GM19397 (cell line): ENCODE measurements around the gene POU2F3.
"Not testable (repeated sequence)": the region's sequence is repeated elsewhere in the genome, so short reads cannot be mapped to it uniquely, and the experiment has no call there.

Experiments
- ATAC-seq: cut with Tn5 transposase; IDR thresholded peaks from one replicate; pipeline ENCODE4 v1.9.1; 2021; ENCODE audit warnings: mild to moderate bottlenecking, moderate library complexity; ENCODE audit not compliant: unreplicated experiment

Gene POU2F3

DNA sequence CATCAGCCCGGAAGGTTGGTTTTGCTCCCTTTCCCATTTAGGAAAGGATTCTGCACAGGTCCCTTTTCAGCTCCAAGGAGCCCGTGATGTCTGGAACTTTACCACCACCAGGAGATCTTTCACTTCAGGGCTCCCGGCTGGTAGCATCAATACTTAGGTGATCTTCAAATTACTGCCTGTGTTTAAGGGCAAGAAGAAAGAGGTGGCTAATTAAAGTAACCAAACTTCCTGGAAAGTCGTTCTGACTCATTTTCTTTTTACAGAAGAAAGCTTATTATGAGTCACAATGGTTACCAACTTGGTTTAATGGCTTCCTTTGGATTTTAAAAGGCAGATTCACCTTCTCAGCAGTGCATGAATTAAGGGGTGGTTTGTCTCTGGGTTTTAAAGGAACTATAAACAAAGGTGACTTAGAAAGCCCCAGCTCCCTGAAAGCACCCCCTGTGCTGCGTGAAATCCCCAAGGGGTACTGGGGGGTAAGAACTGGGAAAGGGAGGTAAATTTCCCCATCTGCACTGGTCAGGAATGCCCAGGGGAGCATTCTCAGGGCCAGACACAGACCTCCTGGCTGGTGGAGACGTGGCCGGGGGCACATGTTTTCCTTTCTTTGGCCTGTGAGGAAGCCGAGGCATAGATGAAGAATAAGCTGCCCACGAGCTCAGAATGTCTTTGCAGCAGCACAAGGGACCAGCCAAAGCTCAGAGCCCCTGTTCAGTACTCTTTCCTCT, 8.8 kb downstream of the POU2F3 start:
- no peak for ATAC-seq

DNA sequence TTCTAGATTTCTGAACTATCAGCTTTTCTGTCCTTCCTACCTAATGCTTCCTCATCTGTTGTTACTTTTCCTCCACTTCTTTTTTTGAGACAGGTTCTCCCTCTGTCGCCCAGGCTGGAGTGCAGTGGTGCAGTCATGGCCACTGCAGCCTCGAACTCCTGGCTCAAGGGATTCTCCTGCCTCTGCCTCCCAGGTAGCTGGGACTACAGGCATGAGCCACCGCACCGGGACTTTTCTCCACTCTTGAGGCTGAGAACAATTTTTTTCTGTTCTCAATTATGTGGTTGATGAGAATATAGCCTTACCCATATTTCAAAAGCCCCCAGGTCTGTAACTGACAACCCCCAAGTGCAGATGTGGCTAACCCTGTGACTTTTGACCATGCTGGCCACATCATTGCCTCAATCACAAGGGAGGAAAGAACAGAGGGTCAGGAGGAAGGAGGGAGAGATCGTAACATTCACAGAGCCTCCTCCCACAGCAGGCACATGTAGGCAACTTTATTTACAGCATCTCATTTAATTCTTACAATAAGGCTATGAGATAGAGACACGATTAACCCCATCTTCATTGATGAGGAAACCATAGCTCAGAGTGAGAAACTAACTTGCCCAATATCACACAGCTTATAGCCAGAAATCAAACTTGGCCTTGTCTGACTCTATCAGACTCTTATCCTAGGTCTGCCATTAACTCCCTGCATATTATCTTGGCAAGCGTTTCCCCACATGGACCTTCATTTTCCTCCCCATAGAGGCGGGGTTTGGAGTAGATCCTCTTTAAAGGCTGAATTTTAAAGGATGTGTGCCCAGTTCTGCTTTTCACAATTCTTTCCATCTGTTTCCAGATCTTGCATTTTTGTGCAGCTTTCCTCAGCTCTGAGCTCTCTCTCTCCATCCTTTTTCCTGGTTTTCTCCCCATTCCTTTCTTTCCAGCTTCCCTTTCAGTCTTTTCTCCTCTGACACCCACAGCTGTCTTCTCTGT, 9.6 kb downstream of the POU2F3 start:
- no peak for ATAC-seq

- ATAC-seq, result not testable (repeated sequence)
These were observed 13.4 kb downstream of the POU2F3 start for GRCh38 chr11:120253377-120253776.

- peak; percentile 63 for ATAC-seq
These were observed 15.0 kb downstream of the POU2F3 start for GRCh38 chr11:120254788-120255518.

- ATAC-seq, result no peak
These were observed 15.6 kb downstream of the POU2F3 start for GRCh38 chr11:120255519-120255866.

DNA sequence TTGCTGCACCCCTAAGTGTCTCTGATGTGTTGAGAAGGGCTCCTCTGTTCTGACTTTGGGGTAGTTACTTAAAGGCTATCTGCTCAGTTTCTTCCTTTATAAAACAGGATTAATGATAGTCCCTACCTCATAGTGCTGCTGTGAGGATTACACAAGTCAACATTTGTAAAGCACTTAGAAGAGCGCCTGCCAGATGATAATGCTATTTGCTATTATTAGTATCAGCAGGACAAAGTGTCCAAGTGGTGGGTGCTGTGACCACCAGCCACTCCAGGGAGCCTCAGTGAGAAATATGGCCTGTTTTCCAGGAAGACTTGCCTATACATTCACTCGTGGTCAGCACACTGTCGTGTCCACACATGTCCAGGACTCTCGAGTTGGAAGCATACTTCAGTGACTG, 16.2 kb downstream of the POU2F3 start:
- no peak for ATAC-seq

DNA sequence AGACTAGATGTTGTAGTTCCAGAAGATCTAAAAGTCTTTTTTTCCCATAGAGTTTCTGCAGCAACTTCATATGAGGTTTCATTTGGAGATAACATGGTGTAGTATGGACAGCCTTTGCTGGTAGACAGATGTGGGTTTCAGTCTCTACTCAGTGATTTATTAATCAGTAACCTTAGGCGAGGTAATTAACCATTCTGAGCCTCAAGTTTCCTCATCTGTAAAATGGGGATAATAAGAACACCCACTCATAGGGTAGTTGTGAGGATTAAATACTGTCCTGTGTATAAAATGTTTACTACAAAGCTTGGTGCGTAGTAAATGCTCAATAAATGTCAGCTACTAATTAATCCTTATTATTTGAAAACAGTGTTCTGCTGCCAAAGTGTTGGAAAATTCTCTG, 16.8 kb downstream of the POU2F3 start:
- no peak for ATAC-seq

DNA sequence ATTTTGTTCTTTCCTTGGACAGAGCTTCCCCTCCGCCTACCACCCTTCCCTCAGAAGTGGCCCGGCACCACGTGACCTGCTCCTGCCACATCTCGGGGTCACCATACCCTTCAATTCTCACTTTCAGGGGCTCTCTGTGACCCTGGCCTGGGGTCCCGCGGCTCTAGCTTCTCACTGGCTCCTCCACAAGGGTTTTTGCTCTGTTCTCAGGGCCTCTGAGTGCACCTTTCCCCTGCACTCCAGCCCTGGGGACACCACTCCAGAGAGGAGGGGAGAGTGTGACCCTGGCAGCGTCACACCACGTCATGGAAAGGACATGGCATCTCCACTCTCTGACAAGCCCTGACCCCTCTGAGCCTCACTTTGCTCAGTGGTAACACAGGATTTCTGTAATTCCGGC, 17.4 kb downstream of the POU2F3 start:
- no peak for ATAC-seq

GRCh38 chr11:120258661-120259060, 18.7 kb downstream of the POU2F3 start:
- ATAC-seq, result no peak

DNA sequence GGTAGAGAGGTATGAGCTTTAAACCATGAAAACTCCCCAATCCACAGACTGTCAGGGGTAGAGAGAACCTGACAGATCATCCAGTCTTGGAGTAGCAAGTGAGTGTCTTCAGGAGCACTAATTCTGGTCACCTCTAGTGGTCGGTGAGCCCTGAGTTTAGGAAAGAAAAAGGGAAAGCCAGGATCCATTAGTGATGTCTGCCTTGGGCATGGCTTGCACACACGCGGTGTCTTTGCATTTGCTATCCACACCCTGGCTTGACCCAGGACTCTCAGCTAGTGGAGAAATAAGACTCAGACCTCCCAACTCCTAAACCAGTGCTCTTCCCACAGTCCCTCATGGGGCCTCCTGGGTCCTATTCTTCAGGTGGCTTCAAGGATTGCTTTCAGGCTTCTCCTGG, 19.3 kb downstream of the POU2F3 start:
- no peak for ATAC-seq

DNA sequence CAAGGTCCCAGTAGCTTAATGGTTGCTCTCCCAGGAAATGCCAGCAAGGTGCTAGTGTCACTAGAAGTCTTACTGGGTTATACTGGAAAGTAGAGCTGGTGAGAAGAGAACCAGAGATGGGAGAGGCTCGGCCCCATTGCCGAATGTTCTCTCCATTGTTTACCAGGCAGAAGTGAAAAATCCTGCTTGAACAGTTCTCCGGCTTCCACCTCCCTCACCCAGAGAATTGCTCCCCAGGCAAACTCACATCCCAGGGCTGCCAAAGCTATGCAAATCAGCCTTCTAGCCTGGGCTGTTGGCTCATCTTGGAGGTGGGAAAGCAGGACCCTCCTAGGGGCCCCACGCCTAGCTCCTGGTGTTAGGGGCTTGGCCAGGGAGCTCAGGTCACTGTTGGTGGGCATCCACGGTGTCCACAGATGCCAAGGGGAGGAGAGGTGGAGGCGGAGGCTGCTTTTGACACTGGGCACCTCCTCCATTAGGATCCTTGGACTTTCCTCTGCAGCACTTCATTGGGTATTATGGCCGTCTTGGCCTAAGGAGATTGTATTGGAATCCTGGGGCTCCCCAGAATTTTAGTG, 20.1 kb downstream of the POU2F3 start:
- no peak for ATAC-seq

DNA sequence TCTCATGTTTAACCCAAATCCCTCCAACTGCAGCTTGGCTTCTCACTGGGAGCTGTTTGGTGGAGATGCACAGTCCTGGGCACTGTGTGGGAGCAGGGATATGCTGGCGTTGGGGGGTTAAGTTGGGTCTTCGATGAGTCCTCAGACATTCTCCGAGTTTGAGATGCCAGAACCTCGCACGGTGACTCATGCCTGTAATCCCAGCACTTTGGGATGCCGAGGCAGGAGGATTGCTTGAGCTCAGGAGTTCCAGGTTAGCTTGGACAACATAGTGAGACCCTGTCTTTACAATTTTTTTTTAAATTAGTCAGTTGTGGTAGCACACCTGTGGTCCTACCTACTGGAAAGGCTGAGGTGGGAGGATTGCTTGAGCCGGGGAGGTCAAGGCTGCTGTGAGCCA, 20.7 kb downstream of the POU2F3 start:
- no peak for ATAC-seq

GRCh38 chr11:120261321-120261720, 21.4 kb downstream of the POU2F3 start:
- ATAC-seq, result no peak

DNA sequence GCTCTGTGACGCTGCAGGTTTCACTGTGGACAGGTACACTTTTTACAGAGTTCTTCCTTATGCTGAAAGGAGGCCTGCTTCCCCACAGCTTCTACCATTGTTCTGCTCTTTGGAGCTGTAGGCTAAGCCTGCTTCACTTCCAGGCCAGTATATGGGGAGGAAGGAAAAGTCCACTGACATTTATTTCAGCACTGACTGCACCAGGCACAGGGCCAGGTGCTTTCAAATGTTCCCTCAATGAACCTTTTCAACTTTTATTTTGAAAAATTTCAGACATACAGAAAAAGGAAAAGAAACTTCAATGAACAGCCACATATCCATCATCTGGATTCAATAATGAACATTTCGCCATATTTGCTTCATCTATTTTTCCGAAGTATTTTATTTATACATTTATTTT, 22.0 kb downstream of the POU2F3 start:
- no peak for ATAC-seq

- ATAC-seq, result no peak
These were observed 27.4 kb downstream of the POU2F3 start for GRCh38 chr11:120267319-120267718.

GRCh38 chr11:120268686-120269085, 28.7 kb downstream of the POU2F3 start:
- ATAC-seq, result no peak

GRCh38 chr11:120270386-120270785, 30.4 kb downstream of the POU2F3 start:
- ATAC-seq, result no peak

DNA sequence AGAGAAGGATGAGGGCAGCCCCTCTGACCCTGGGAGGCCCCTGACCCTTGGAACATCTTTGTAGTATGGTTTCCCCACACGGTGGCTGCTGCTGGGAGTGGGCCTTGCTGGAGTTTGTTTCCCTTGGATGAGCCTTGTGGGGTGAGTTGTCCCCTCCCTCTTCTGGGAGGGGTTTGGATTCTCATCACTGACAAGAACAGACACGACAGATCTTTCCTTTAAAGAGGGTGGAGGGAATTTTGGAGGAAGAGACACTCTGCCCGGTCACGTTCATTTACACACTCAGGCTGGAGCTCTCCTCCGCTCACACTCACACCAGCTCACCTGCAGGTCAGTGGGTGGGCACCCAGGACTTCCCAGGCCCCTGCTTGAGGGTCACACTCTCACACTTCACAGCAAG, 31.7 kb downstream of the POU2F3 start:
- no peak for ATAC-seq

- ATAC-seq, result no peak
These were observed 32.4 kb downstream of the POU2F3 start for GRCh38 chr11:120272303-120272702.

DNA sequence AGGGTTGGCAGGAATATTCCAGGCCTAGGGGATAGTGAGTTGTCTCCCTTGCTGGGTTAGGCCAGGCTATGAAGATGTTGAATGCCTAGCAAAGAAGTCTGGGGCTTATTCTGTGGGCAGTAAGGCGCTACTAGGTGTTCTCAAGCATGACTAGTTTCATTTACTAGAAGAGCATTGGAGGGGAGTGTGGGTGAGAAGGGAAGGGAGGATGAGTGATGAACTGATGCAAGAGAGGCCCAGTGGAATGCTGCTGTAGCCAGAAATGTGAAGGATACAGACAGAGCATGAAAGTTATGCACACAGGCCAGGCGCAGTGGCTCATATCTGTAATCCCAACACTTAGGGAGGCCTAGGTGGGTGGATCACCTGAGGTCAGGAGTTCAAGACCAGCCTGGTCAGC, 33.5 kb downstream of the POU2F3 start:
- no peak for ATAC-seq

DNA sequence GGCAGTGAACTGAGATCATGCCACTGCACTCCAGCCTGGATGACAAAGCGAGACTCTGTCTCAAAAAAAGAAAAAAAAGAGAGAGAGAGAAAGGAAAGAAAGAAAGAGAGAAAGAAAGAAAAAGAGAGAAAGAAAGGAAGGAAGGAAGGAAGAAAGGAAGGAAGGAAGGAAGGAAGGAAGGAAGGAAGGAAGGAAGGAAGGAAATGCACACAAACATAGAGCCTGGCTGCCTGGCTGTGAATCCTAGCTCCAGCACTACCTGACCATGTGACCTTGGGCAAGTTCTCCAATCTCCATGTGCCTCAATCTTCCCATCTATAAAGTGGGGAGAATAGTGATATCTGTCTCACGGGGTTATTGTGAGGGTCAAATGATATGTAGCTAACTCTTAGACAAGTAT, 34.0 kb downstream of the POU2F3 start:
- not testable (repeated sequence) for ATAC-seq
